Activated T-cell treated with anti-CD3 and anti-CD28 coated beads for 4 hours (primary cell): ENCODE results near the gene KCNJ10.
A peak's percentile ranks its signal among the peaks of the same experiment; 100 is the strongest.

Experiments
- DNase-seq: peaks from one replicate; pipeline ENCODE4 v3.0.0-alpha.2; 2020

Gene KCNJ10

GRCh38 chr1:160082926-160083325 is 13.0 kb upstream of the KCNJ10 start:
- no peak for DNase-seq

- DNase-seq = no peak
These were observed 12.5 kb upstream of the KCNJ10 start for GRCh38 chr1:160082487-160082886.

- no peak for DNase-seq
These were observed 11.4 kb upstream of the KCNJ10 start, which contains the start of gene KCNJ9 for GRCh38 chr1:160081261-160081936. KCNJ9 (plus strand) TSS chr1:160081538; CDS start chr1:160084031, 2,493 bp downstream.

- no peak for DNase-seq
These were observed 10.6 kb upstream of the KCNJ10 start for GRCh38 chr1:160080381-160081100.

GRCh38 chr1:160079448-160079847 is 9.5 kb upstream of the KCNJ10 start:
- no peak for DNase-seq

GRCh38 chr1:160078512-160079195 is 8.7 kb upstream of the KCNJ10 start:
- no peak for DNase-seq

GRCh38 chr1:160077486-160077885 is 7.5 kb upstream of the KCNJ10 start:
- DNase-seq = no peak

GRCh38 chr1:160076295-160076694 is 6.3 kb upstream of the KCNJ10 start:
- no peak for DNase-seq

GRCh38 chr1:160075836-160076235 is 5.9 kb upstream of the KCNJ10 start:
- no peak for DNase-seq

GRCh38 chr1:160074865-160075264 is 4.9 kb upstream of the KCNJ10 start:
- DNase-seq = no peak

- no peak for DNase-seq
These were observed 1.3 kb upstream of the KCNJ10 start for GRCh38 chr1:160071289-160071688.

- DNase-seq = peak; percentile 55
These were observed 543 bp upstream of the KCNJ10 start for GRCh38 chr1:160070243-160071163.

GRCh38 chr1:160068225-160068624 is 1.7 kb downstream of the KCNJ10 start:
- DNase-seq = no peak

GRCh38 chr1:160066829-160067745 is 2.9 kb downstream of the KCNJ10 start:
- DNase-seq = no peak

- no peak for DNase-seq
These were observed 5.2 kb downstream of the KCNJ10 start for GRCh38 chr1:160064746-160065145.

GRCh38 chr1:160064164-160064563 is 5.8 kb downstream of the KCNJ10 start:
- no peak for DNase-seq

GRCh38 chr1:160063176-160063575 is 6.8 kb downstream of the KCNJ10 start:
- DNase-seq = no peak

GRCh38 chr1:160062230-160062532 is 7.8 kb downstream of the KCNJ10 start:
- DNase-seq = no peak

- no peak for DNase-seq
These were observed 8.4 kb downstream of the KCNJ10 start for GRCh38 chr1:160061369-160062229.

GRCh38 chr1:160058087-160058486 is 11.9 kb downstream of the KCNJ10 start:
- no peak for DNase-seq

GRCh38 chr1:160056648-160057169 is 13.3 kb downstream of the KCNJ10 start:
- no peak for DNase-seq
